Measurements from ENCODE around the gene SLC33A1. TPM values are rescaled to one million over a fixed set of nuclear protein-coding genes. Genes with fewer than 3 reads are reported as not detected.

SLC33A1 gene
- total RNA-seq, 1 experiment from 2014 or later = 23.3 TPM

DNA sequence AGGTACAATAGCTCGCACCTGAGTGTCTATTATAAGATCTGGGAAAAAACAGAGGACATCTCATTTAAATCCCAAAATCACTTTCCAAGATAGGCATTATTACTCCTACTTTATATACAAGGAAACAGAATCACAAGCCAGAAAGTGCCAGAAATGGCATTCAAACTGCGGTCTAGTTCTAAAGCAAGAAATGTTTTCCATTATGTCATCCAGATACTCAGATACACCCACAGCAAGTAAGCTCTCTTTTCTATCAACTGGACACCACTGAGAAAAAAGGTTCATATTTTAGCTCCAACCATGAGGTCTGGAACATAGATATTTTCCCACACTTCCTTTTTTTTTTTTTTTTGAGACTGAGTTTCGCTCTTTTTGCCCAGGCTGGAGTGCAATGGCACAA is 8.1 kb downstream of the SLC33A1 start:
- ATAC-seq (no peak), DNase-seq (ENCODE audit: low read depth, low spot score) (no peak)
- Histone ChIP-seq H3K9me2 (ENCODE audit: insufficient read depth) (no peaks in the 10 kb centered on the region), H3K27me3 (ENCODE audit: insufficient read depth, low read length) (no peaks in the 10 kb centered on the region), H3K4me1 (ENCODE audit: control insufficient read depth in 1 of 2, insufficient read depth in 2 of 2, low read length in 2 of 2) (no peaks in the 10 kb centered on the region), H3K36me3 (ENCODE audit: control insufficient read depth in 1 of 2, insufficient read depth in 2 of 2, low read length in 2 of 2) (peaks cover 0 to 2% of the 10 kb centered on the region in 2 experiments; a peak in 1 of 4 replicates), H3K4me3 (replicated peaks in 1 of 2; ENCODE audit: low read depth in 1 of 2, low read length in 2 of 2) (no peak overlapping the region), H3K79me2 (ENCODE audit: insufficient read depth, low read length) (peaks cover 51% of the 10 kb centered on the region), H3K9me3 (ENCODE audit: control insufficient read depth in 1 of 2, insufficient read depth in 1 of 2, low read depth in 1 of 2, low read length in 2 of 2) (no peaks in the 10 kb centered on the region), H2AFZ (ENCODE audit: low read depth, low read length, poor library complexity, severe bottlenecking) (no peak overlapping the region), H3K9ac (ENCODE audit: low read length) (no peak overlapping the region), H4K20me1 (ENCODE audit: insufficient read depth) (no peaks in the 10 kb centered on the region), H3K27ac (ENCODE audit: low read depth, low read length) (no peak overlapping the region), H3K4me2 (ENCODE audit: low read length) (no peak overlapping the region)
- TF ChIP-seq, protein P1, sequence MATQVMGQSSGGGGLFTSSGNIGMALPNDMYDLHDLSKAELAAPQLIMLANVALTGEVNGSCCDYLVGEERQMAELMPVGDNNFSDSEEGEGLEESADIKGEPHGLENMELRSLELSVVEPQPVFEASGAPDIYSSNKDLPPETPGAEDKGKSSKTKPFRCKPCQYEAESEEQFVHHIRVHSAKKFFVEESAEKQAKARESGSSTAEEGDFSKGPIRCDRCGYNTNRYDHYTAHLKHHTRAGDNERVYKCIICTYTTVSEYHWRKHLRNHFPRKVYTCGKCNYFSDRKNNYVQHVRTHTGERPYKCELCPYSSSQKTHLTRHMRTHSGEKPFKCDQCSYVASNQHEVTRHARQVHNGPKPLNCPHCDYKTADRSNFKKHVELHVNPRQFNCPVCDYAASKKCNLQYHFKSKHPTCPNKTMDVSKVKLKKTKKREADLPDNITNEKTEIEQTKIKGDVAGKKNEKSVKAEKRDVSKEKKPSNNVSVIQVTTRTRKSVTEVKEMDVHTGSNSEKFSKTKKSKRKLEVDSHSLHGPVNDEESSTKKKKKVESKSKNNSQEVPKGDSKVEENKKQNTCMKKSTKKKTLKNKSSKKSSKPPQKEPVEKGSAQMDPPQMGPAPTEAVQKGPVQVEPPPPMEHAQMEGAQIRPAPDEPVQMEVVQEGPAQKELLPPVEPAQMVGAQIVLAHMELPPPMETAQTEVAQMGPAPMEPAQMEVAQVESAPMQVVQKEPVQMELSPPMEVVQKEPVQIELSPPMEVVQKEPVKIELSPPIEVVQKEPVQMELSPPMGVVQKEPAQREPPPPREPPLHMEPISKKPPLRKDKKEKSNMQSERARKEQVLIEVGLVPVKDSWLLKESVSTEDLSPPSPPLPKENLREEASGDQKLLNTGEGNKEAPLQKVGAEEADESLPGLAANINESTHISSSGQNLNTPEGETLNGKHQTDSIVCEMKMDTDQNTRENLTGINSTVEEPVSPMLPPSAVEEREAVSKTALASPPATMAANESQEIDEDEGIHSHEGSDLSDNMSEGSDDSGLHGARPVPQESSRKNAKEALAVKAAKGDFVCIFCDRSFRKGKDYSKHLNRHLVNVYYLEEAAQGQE (IDR thresholded peaks at IDR 0.05; ENCODE audit: low read depth) = no peak
- TF ChIP-seq CBX3 (IDR thresholded peaks at IDR 0.05; ENCODE audit: low read depth) (no peak), EZH2 (IDR thresholded peaks at IDR 0.05) (no peak)
- TF ChIP-seq, protein P2, sequence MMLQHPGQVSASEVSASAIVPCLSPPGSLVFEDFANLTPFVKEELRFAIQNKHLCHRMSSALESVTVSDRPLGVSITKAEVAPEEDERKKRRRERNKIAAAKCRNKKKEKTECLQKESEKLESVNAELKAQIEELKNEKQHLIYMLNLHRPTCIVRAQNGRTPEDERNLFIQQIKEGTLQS (IDR thresholded peaks at IDR 0.05) = no peak
- intact Hi-C loops (cut with micrococcal nuclease) = no loop called here
- BruUV-seq (replicated peaks) = no TSS peak
- ChIA-PET CTCF (no interaction called here), POLR2A (no interaction called here), RAD21 (ENCODE audit: low non-redundant PET in 1 of 2, low total read pairs in 2 of 2, uncharacterized antibody in 2 of 2, unreplicated experiment in 2 of 2) (no interaction called here)

DNA sequence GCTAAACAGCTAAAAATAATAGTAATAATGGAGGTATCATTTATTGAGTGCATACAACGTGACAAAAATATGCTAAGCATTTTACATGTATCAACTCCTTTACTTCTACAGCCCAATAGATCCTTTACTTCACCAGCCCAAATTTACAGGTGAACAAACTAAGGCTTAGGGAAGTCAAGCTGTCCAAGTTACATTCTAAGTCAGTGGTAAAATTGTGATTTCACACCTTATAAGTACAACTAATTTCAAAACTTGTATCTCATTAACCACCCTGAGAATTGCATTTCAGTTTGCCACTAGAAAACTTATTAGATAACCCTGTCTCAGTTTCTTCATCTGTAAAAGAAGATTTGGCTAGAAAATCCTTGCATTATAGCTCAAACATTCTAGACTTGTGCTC is 10.7 kb downstream of the SLC33A1 start:
- DNase-seq (ENCODE audit: low read depth, low spot score) (no peak), ATAC-seq (no peak)
- no peaks in the 10 kb centered on the region for H4K20me1 ChIP-seq (ENCODE audit: insufficient read depth)
- RAD21 ChIA-PET (ENCODE audit: low non-redundant PET in 1 of 2, low total read pairs in 2 of 2, uncharacterized antibody in 2 of 2, unreplicated experiment in 2 of 2) = no interaction called here
- TF ChIP-seq TCF7L2 (IDR thresholded peaks at IDR 0.05; ENCODE audit: borderline replicate concordance, extremely low read depth, insufficient read depth, insufficient read length) (no peak), EZH2phosphoT487 (IDR thresholded peaks at IDR 0.05; ENCODE audit: borderline replicate concordance) (no peak), POLR2A (IDR thresholded peaks at IDR 0.05; ENCODE audit: borderline replicate concordance, extremely low read depth, insufficient read depth, insufficient read length) (no peak)
- TF ChIP-seq, protein P1 (IDR thresholded peaks at IDR 0.05; ENCODE audit: low read depth) = no peak
- no peaks in the 10 kb centered on the region for H3K27me3 ChIP-seq (ENCODE audit: insufficient read depth, low read length)
- peaks cover 37% of the 10 kb centered on the region for H3K79me2 ChIP-seq (ENCODE audit: insufficient read depth, low read length)
- H3K27ac ChIP-seq (ENCODE audit: low read depth, low read length) = no peak overlapping the region
- no peaks in the 10 kb centered on the region for H3K9me2 ChIP-seq (ENCODE audit: insufficient read depth)
- H3K4me2 ChIP-seq (ENCODE audit: low read length) = no peak overlapping the region
- CTCF ChIA-PET = no interaction called here
- peaks cover 0 to under 1% of the 10 kb centered on the region in 2 experiments; a peak in 1 of 4 replicates for H3K36me3 ChIP-seq (ENCODE audit: control insufficient read depth in 1 of 2, insufficient read depth in 2 of 2, low read length in 2 of 2)
- no peak overlapping the region for H3K9ac ChIP-seq (ENCODE audit: low read length)
- intact Hi-C loops (cut with micrococcal nuclease) = no loop called here
- H2AFZ ChIP-seq (ENCODE audit: low read depth, low read length, poor library complexity, severe bottlenecking) = no peak overlapping the region
- H3K4me1 ChIP-seq (ENCODE audit: control insufficient read depth in 1 of 2, insufficient read depth in 2 of 2, low read length in 2 of 2) = no peaks in the 10 kb centered on the region
- no peak overlapping the region for H3K4me3 ChIP-seq (replicated peaks in 1 of 2; ENCODE audit: low read depth in 1 of 2, low read length in 2 of 2)
- BruUV-seq (replicated peaks) = no TSS peak
- POLR2A ChIA-PET = no interaction called here
- no peaks in the 10 kb centered on the region for H3K9me3 ChIP-seq (ENCODE audit: control insufficient read depth in 1 of 2, insufficient read depth in 1 of 2, low read depth in 1 of 2, low read length in 2 of 2)

Data from HCT116 (cell line).